HAP-1 (cell line): ENCODE measurements around the gene ID2.

Source experiments
- DNase-seq, 2 experiments: peaks; one replicate each; pipeline ENCODE4 v3.0.0-alpha.2; 2016 to 2020; ENCODE audit warnings: low spot score in 2 of 2
- H3K27me3 ChIP-seq: fragments of 250-450 bp; sonication (Bioruptor Pico); 2 replicates; pipeline ENCODE4 v1.5.1; 2020; ENCODE audit warnings: low read depth, mild to moderate bottlenecking, moderate library complexity
- H3K36me3 ChIP-seq: fragments of 250-450 bp; sonication (Bioruptor Pico); replicated peaks from 2 replicates; pipeline ENCODE4 v1.5.1; 2020; ENCODE audit warnings: mild to moderate bottlenecking
- H3K4me1 ChIP-seq: fragments of 250-450 bp; sonication (Bioruptor Pico); 2 replicates; pipeline ENCODE4 v1.5.1; 2020; ENCODE audit warnings: mild to moderate bottlenecking
- H3K4me3 ChIP-seq: fragments of 250-450 bp; sonication (Bioruptor Pico); 2 replicates; pipeline ENCODE4 v1.5.1; 2020; ENCODE audit warnings: mild to moderate bottlenecking, moderate library complexity
- H3K9me3 ChIP-seq: fragments of 250-450 bp; sonication (Bioruptor Pico); 2 replicates; pipeline ENCODE4 v1.5.1; 2020; ENCODE audit warnings: mild to moderate bottlenecking, moderate library complexity
- in situ Hi-C: fragments of 300-500 bp; cut with MboI; formaldehyde crosslinking; loops from 3 replicates; pipeline ENCODE4 v1.14.3; 2020; ENCODE audit warnings: low sequenced_read_pairs, inconsistent platforms, mixed read lengths

ID2 gene

DNA sequence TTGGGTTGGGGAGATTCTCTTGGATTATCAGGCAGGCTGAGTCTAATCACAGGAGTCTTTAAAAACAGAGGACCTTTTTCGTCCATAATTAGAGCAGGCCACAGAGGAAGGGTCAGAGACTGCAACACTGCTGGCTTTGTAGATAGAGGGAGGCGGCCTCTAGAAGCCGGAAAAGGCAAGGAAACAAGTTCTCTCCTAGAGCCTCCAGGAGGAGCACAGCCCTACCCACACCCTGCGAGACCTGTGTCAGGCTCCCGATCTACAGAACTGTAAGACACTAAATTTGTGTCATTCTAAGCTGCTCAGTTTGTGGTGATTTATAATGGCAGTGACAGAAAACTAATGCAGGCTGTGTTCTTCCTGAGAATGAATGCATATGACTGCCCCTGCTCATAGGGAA is 15.3 kb downstream of the ID2 start:
- H3K9me3 ChIP-seq = no peaks in the 10 kb centered on the region
- no peaks in the 10 kb centered on the region for H3K36me3 ChIP-seq
- H3K4me1 ChIP-seq = no peaks in the 10 kb centered on the region
- DNase-seq = no peak
- H3K4me3 ChIP-seq = no peak overlapping the region
- in situ Hi-C loops = loop anchor here (25.0 kb wide), 1 partner anchor 1485 kb away; no protein-coding TSS in a partner anchor
- no peaks in the 10 kb centered on the region for H3K27me3 ChIP-seq

DNA sequence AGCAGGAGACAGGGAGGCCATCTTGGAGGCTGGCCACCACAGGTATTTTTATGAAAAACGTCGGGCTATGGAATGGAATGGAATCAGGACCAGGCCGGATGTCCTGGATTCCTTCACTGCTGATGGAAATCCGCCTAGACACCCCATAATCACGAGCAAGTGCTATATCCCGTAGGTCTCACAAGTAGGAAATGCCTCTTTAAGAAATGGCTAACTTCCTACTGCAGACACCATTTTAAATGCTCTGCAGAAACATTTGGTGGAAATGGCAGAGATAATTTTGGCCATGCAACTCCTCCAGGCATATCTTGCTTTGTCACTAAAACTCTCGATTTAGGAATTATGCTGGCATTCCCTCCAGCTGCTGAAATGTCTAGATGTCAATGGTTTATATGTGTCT is 18.0 kb downstream of the ID2 start:
- H3K4me1 ChIP-seq = no peaks in the 10 kb centered on the region
- in situ Hi-C loops = loop anchor here (25.0 kb wide), 1 partner anchor 1488 kb away; no protein-coding TSS in a partner anchor
- no peaks in the 10 kb centered on the region for H3K36me3 ChIP-seq
- no peaks in the 10 kb centered on the region for H3K27me3 ChIP-seq
- no peak for DNase-seq
- no peaks in the 10 kb centered on the region for H3K9me3 ChIP-seq
- no peak overlapping the region for H3K4me3 ChIP-seq

DNA sequence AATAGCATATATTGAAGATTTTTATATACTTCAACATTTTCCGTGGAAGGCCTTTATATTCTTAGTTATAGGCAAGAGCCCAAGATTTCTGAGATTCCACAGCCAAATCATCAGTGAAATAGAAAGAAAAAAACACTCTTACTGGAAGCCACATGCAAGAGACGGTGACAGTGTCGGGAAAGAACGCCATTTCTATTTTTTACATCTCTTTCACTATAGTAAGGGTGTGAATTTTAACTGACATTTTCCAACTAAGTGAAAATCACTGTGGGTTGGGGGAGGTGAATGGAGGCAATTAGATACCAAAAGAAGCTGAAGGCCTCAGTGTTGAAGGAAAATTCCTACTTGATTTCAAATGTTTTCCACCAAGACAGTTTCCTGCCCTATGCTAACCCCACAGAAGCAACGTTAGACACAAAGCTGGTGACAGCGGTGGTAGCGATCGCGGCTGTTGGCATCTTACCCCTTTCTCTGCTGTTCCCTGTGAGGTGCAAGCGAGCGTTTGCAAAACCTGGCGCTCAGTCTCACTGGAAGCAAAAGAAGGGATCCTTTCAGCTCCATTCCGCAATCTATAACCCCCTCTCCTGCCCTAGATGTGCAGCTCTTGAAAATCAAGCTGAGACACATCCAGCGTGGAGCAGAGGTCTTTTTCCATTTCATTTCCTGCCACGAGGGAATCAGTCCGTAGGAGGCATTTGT is 20.0 kb downstream of the ID2 start:
- H3K4me3 ChIP-seq = no peak overlapping the region
- H3K9me3 ChIP-seq = no peaks in the 10 kb centered on the region
- H3K27me3 ChIP-seq = no peaks in the 10 kb centered on the region
- in situ Hi-C loops = no loop called here
- no peaks in the 10 kb centered on the region for H3K36me3 ChIP-seq
- H3K4me1 ChIP-seq = peaks cover 11% of the 10 kb centered on the region
- DNase-seq = no peak

DNA sequence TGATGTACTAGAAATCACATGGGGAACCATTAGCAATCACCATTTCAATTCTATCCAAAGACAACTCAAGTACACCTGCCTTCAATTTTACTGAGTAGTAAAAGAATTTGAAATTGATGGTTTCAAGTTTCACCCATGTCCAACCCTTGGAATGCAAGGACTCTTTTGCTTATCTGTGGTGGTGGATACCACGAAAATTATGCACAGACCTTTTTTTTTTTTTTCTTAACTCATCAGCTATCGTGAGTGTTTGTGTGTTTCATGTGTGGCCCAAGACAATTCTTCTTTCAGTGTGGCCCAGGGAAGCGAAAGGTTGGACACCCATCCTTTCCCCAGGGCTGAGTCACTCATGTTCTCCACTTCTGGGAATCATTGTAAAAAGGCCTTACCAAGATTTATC is 23.1 kb downstream of the ID2 start:
- Histone ChIP-seq H3K36me3 (no peaks in the 10 kb centered on the region), H3K9me3 (no peaks in the 10 kb centered on the region), H3K27me3 (no peaks in the 10 kb centered on the region), H3K4me1 (peaks cover 11% of the 10 kb centered on the region), H3K4me3 (no peak overlapping the region)
- in situ Hi-C loops = no loop called here
- DNase-seq = no peak

DNA sequence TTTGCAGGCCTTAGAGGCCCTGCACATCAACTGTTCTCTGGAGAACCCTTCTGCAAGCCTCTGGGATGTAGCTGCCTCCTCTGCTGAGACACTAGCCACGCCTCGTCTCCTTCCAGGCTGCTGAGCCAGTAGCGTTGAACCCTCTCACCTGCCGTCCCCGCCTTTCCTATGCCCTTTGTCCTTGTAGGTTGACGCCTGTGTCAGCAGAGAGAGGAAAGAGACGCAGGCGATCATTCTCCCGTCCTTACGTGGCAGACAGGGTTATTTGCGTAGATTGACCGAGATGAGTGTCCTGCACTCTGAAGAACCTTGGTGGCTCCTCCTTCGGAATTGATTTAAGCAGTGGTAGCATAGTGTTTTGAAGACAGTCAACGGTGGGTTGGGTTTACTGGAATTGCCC is 27.8 kb downstream of the ID2 start:
- H3K27me3 ChIP-seq = no peaks in the 10 kb centered on the region

DNA sequence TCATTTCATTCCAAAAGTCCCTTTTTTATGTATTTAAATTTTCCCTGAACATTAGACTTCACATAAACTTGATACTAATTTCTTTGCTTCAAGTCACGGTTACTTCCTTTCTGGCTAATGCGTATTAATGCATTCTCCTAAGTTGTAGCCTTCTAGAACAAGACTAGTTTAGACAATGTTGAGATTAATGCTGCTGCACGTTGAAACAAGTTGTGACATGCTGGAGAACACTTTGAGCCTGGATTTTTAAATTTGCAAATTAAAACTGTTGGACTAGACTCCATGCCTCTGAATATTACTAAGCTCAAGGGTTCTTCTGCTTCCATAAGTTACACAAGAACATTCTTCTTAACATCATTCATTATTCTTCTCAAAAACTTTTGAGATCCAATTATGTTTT is 29.1 kb downstream of the ID2 start:
- H3K9me3 ChIP-seq = peaks cover 3% of the 10 kb centered on the region; the same call in 1 of the 2 replicates

More for the DNA sequence above, 27.8 kb downstream of the ID2 start:
- H3K36me3 ChIP-seq = no peaks in the 10 kb centered on the region
- peaks cover 11% of the 10 kb centered on the region for H3K4me1 ChIP-seq
- in situ Hi-C loops = no loop called here
- no peak for DNase-seq
- no peak overlapping the region for H3K4me3 ChIP-seq
- no peaks in the 10 kb centered on the region for H3K9me3 ChIP-seq

DNA sequence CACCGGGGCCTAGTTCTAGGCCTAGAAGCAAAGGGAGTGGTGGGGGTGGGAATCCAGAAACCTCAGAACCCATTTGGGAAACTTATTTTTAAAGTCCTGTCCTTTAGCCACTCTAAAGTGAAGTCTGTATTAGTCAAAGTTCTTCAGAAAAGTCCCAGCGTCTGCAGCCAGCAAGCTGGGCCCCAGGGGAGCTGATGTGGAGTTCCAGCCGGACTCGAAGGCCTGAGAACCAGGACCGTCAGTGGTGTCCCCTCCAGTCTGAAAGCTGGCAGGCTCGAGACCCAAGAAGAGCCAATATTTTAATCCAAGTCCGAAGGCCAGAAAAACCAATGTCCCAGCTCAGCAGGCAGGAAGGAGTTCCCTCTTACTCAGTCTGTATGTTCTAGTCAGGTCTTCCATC is 32.4 kb downstream of the ID2 start:
- H3K36me3 ChIP-seq = no peaks in the 10 kb centered on the region
- in situ Hi-C loops = no loop called here
- no peak for DNase-seq
- no peak overlapping the region for H3K4me3 ChIP-seq
- peaks cover 3% of the 10 kb centered on the region; the same call in 1 of the 2 replicates for H3K9me3 ChIP-seq
- H3K27me3 ChIP-seq = no peaks in the 10 kb centered on the region
- H3K4me1 ChIP-seq = no peaks in the 10 kb centered on the region

More for the DNA sequence above, 29.1 kb downstream of the ID2 start:
- no peaks in the 10 kb centered on the region for H3K36me3 ChIP-seq
- H3K4me3 ChIP-seq = no peak overlapping the region
- peaks cover 4% of the 10 kb centered on the region for H3K4me1 ChIP-seq
- no peaks in the 10 kb centered on the region for H3K27me3 ChIP-seq
- DNase-seq = no peak
- in situ Hi-C loops = no loop called here

DNA sequence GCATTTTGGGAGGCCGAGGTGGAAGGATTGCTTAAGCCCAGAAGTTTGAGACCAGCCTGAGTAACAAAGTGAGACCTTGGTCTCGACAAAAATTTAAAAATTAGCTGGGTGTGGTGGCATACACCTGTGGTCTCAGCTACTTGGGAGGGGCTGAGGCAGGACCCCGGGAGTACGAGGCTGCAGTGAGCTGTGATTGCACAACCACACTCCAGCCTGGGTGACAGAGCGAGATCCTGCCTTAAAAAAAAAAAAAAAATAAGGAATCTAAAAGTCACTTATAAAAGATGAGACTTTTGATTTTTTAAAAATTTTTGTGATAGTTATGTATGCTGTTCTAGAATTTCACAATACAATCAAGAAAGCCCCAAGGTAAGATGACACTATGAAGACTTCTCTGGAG is 33.1 kb downstream of the ID2 start:
- in situ Hi-C loops = no loop called here
- DNase-seq = no peak
- Histone ChIP-seq H3K36me3 (no peaks in the 10 kb centered on the region), H3K27me3 (no peaks in the 10 kb centered on the region), H3K9me3 (peaks cover 3% of the 10 kb centered on the region; the same call in 1 of the 2 replicates), H3K4me1 (no peaks in the 10 kb centered on the region), H3K4me3 (no peak overlapping the region)

DNA sequence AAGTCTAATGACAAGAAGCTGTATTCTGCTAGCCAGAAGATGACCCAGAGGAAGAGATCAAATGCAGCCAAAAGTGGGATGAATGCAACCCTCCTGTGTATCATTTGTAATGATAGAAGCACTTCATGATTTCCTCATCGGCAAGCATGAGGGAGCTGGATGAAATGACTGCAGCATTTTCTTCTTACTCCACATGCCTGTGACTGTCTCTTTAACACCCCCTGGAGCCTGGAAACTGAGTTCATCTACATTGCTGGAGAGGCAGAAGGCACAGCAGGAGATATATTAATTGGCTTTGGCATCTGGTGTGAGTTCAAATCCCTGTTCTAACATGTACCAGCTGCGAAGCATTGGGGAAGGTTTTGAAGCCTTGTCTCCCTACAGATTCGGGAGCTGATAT is 37.7 kb downstream of the ID2 start:
- Histone ChIP-seq H3K4me1 (no peaks in the 10 kb centered on the region), H3K36me3 (no peaks in the 10 kb centered on the region), H3K27me3 (no peaks in the 10 kb centered on the region), H3K9me3 (peaks cover 3% of the 10 kb centered on the region; the same call in 1 of the 2 replicates), H3K4me3 (no peak overlapping the region)
- in situ Hi-C loops = no loop called here
- DNase-seq = no peak

DNA sequence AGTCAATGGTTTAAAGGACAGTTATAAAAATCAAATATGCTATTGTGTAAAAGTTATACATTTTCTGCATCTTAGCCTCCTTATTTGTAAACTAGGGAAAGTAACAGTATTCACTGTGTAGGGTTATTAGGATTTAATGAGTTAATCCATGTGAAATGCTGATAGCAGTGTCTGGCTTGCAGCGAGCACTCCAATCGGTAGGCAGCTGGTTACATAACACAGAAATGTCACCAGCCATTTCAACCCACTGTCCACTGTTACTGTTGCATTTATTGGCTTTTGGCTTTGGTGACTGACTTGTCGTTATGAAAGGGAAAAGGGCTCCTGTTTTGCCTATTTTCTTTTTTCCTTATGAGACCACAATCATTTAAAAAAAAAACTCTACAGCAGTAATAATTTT is 38.9 kb downstream of the ID2 start:
- DNase-seq = no peak
- H3K4me3 ChIP-seq = no peak overlapping the region
- in situ Hi-C loops = no loop called here

DNA sequence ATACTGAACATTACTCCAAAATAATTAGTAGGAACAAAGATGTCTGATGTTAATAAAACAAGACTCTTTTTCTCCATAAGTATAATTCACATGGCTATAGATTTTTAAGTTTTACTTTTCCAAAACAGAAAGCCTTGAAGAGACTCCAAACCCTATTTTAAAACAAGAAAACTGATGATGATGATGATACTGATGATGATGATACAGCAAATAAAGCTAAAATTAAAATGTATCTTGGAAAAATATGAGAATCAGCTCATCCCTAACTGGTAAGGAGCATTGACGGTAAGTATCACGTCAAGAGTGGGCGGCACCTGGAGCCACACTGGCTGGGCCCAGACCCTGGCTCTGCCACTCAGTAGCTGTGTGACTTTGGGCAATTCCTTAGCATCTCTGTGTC is 39.6 kb downstream of the ID2 start:
- Histone ChIP-seq H3K36me3 (no peaks in the 10 kb centered on the region), H3K4me1 (no peaks in the 10 kb centered on the region), H3K27me3 (no peaks in the 10 kb centered on the region), H3K4me3 (no peak overlapping the region), H3K9me3 (no peaks in the 10 kb centered on the region)
- in situ Hi-C loops = no loop called here
- DNase-seq = no peak

More for the DNA sequence above, 38.9 kb downstream of the ID2 start:
- Histone ChIP-seq H3K4me1 (no peaks in the 10 kb centered on the region), H3K9me3 (peaks cover 1% of the 10 kb centered on the region; the same call in 1 of the 2 replicates), H3K36me3 (no peaks in the 10 kb centered on the region), H3K27me3 (no peaks in the 10 kb centered on the region)

DNA sequence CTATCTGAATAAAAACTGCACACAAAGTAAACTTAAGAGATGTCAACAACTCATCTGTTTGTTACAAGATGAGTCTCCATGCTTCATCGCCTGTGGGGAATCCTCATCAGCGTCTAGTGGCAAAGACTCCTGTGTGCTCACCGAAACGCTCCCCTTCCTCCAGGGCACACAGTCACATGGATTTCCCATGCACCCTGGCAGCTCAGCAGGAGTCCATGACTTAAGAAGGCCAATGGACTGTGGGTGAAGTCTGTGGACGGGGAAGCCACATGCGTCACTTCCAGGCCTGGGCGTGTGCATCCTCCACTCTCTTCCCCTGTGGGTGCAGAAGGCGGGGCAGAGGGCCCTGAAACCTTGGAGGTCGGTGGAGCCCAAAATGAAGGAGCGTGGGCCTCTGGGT is 41.1 kb downstream of the ID2 start:
- Histone ChIP-seq H3K27me3 (no peaks in the 10 kb centered on the region), H3K36me3 (no peaks in the 10 kb centered on the region), H3K4me1 (no peaks in the 10 kb centered on the region), H3K4me3 (no peak overlapping the region), H3K9me3 (no peaks in the 10 kb centered on the region)
- in situ Hi-C loops = no loop called here
- no peak for DNase-seq

DNA sequence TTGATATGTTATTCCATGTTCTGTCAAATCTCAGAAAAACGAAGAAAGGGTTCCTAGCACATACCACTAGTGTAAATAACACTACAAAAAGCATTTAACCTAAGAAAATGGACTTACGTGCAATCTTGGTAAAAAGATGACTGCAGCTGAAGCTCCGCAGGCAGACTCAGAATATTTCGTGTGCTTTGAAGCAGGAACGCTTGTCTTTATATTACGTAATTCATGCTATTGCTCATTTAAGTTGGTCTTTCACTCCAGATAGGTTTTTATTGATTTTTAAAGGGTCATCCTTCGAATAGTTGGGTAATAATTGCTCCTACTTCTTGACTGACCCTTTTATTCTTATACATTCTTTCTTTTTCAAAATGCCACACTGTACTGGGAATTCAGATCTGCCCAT is 44.0 kb downstream of the ID2 start:
- Histone ChIP-seq H3K9me3 (no peaks in the 10 kb centered on the region), H3K27me3 (no peaks in the 10 kb centered on the region), H3K4me1 (no peaks in the 10 kb centered on the region), H3K4me3 (no peak overlapping the region), H3K36me3 (peaks cover 4% of the 10 kb centered on the region)
- in situ Hi-C loops = no loop called here
- no peak for DNase-seq

DNA sequence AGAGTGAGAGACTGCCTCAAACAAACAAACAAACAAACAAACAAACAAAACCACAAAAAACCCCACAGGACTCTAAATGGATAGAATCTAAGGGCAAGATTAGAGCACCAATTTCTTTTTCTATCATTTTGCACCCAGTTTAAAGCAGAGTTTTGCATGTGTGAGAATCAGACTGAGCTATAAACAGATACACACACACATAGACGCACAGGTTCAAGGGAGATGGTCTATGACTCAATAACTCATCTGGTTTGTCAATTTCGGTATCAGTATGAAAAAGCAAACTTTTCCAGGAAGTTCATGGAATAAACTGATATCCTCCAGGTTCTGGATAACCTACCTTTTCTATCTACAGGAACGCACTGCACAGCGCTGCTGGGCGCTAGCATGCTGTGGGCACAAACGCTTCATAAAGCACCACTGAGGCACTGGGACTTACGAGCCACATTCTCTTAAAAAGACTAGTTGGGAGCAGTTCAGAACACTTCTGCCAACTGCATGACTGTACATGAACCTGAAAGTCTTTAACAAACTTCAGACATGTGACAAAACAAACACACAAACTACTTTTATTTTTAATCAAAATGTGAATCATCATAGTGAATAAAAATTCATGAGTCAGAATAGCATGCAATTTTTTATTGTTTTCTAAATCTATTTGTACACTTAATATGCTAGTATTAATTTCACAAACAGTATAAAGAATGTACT is 46.6 kb downstream of the ID2 start:
- H3K4me1 ChIP-seq = no peaks in the 10 kb centered on the region
- no peak overlapping the region for H3K4me3 ChIP-seq
- H3K9me3 ChIP-seq = no peaks in the 10 kb centered on the region
- no peak for DNase-seq
- peaks cover 16% of the 10 kb centered on the region for H3K36me3 ChIP-seq
- H3K27me3 ChIP-seq = no peaks in the 10 kb centered on the region
- in situ Hi-C loops = no loop called here
